OCI-LY3 (cell line): Measurements from ENCODE around the gene ZNF445.

ENCODE experiments used
- H2AFZ ChIP-seq: fragments of 200-600, 300-600 bp; shearing (Covaris generic); 2 replicates; pipeline ENCODE4 v1.6.0; 2014; ENCODE audit warnings: antibody characterized with exemption, low read depth, low read length
- H3K27ac ChIP-seq: fragments of 200-600, 300-600 bp; sonication (generic); 2 replicates; pipeline ENCODE4 v1.5.1; 2014; ENCODE audit warnings: mild to moderate bottlenecking, low read length, moderate library complexity, mixed read lengths
- H3K27me3 ChIP-seq: fragments of 200-600, 300-600 bp; sonication (generic); 2 replicates; pipeline ENCODE4 v1.6.1; 2014; ENCODE audit warnings: low read depth, low read length, mixed read lengths
- H3K36me3 ChIP-seq: fragments of 200-600, 300-600 bp; sonication (generic); replicated peaks from 2 replicates; pipeline ENCODE3; 2014; ENCODE audit warnings: low read depth, low read length, mixed read lengths
- H3K4me1 ChIP-seq: fragments of 300-600, 200-600 bp; sonication (generic); 2 replicates; pipeline ENCODE4 v1.6.1; 2014; ENCODE audit warnings: low read length, mixed read lengths
- H3K4me2 ChIP-seq: fragments of 200-600, 300-600 bp; sonication (generic); 2 replicates; pipeline ENCODE4 v1.6.1; 2014; ENCODE audit warnings: low read length, mixed read lengths
- H3K4me3 ChIP-seq: fragments of 300-600, 200-600 bp; sonication (generic); 2 replicates; pipeline ENCODE4 v1.5.1; 2014; ENCODE audit warnings: antibody characterized with exemption, mild to moderate bottlenecking, low read length, moderate library complexity
- H3K79me2 ChIP-seq: fragments of 300-600, 200-600 bp; shearing (Covaris generic); 2 replicates; pipeline ENCODE4 v1.6.1; 2014; ENCODE audit warnings: mild to moderate bottlenecking, low read length, mixed read lengths
- H3K9ac ChIP-seq: fragments of 300-600, 200-600 bp; shearing (Covaris generic); 2 replicates; pipeline ENCODE4 v1.6.0; 2014; ENCODE audit warnings: mild to moderate bottlenecking, low read length, moderate library complexity
- H3K9me3 ChIP-seq: fragments of 200-600, 300-600 bp; shearing (Covaris generic); 2 replicates; pipeline ENCODE4 v1.6.1; 2014; ENCODE audit warnings: low read length, mixed read lengths; ENCODE audit not compliant: insufficient read depth
- H4K20me1 ChIP-seq: fragments of 200-600, 300-600 bp; sonication (generic); 2 replicates; pipeline ENCODE4 v1.6.1; 2016; ENCODE audit warnings: low read length, mixed read lengths; ENCODE audit not compliant: insufficient read depth
- EZH2phosphoT487 ChIP-seq: fragments of 200-600 bp; shearing (Covaris generic); IDR thresholded peaks from 2 replicates; pipeline ENCODE4 v1.6.1; 2018; ENCODE audit warnings: antibody characterized with exemption, mixed run types, low read depth
- TF ChIP-seq, protein P1 (sequence below): fragments of 200-600, 300-600 bp; sonication (generic); IDR thresholded peaks from 2 replicates; pipeline ENCODE4 v1.5.1; 2014; ENCODE audit warnings: antibody characterized with exemption, low read length, low read depth

The ZNF445 gene

DNA sequence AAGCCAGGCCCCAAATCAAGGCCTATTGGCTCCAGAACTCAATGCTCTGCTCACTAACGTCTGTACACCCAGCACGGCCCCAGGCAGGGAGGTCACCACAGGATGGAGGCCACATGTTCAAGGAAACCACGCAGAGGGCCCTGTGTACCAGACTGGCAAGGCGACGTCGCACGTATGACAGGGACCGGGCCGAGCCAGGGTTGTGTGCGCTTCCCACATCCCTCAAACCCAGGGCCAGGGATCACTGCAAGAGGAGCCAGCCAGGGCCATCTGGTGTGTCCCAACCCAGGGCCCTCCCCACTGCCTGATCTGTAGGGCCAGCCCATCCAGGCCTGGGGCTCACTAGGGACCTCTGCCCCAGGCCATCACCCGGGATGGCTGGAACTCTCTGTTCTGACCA lies 62.0 kb downstream of the ZNF445 start:
- H3K4me2 ChIP-seq, result no peak overlapping the region
- H3K9ac ChIP-seq, result no peak overlapping the region
- no peaks in the 10 kb centered on the region for H3K27me3 ChIP-seq
- H3K79me2 ChIP-seq, result no peaks in the 10 kb centered on the region
- no peaks in the 10 kb centered on the region for H3K9me3 ChIP-seq
- H2AFZ ChIP-seq, result no peak overlapping the region
- H3K36me3 ChIP-seq, result no peaks in the 10 kb centered on the region
- H4K20me1 ChIP-seq, result no peaks in the 10 kb centered on the region
- H3K27ac ChIP-seq, result no peak overlapping the region
- no peaks in the 10 kb centered on the region for H3K4me1 ChIP-seq
- H3K4me3 ChIP-seq, result no peak overlapping the region
- TF ChIP-seq, protein P1, sequence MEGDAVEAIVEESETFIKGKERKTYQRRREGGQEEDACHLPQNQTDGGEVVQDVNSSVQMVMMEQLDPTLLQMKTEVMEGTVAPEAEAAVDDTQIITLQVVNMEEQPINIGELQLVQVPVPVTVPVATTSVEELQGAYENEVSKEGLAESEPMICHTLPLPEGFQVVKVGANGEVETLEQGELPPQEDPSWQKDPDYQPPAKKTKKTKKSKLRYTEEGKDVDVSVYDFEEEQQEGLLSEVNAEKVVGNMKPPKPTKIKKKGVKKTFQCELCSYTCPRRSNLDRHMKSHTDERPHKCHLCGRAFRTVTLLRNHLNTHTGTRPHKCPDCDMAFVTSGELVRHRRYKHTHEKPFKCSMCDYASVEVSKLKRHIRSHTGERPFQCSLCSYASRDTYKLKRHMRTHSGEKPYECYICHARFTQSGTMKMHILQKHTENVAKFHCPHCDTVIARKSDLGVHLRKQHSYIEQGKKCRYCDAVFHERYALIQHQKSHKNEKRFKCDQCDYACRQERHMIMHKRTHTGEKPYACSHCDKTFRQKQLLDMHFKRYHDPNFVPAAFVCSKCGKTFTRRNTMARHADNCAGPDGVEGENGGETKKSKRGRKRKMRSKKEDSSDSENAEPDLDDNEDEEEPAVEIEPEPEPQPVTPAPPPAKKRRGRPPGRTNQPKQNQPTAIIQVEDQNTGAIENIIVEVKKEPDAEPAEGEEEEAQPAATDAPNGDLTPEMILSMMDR, result no peak
- TF ChIP-seq EZH2phosphoT487, result no peak

DNA sequence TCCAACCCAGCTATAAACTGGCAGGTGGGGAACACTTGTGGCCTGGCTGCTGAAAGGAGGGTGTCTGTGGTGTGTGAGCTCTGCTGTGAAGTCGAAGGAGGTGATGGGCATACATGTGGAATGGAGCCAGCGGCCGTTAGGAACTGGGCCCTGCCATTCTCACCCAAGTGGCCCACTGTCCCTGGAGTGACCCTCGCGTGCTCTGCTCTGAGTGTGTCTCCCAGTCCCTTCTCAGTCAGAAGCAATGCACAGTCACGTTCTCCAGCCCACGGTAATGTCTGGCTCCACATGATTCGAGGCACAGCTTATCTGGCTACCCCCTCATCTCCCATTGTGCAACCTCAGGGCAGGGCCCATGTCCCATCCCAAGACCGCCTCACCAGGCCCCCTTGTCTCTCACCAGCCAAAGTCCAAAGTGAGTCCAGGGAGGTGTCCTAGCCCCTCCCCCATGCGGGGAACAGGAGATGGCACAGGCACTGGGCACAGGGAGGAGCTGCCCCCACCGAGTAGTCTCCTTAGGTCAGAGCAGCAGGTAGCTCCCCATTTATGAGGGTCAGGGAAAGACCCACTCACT lies 62.9 kb downstream of the ZNF445 start:
- Histone ChIP-seq H3K79me2 (no peaks in the 10 kb centered on the region), H3K4me3 (no peak overlapping the region), H3K9ac (no peak overlapping the region), H3K9me3 (no peaks in the 10 kb centered on the region), H4K20me1 (no peaks in the 10 kb centered on the region), H2AFZ (no peak overlapping the region), H3K36me3 (no peaks in the 10 kb centered on the region), H3K4me1 (no peaks in the 10 kb centered on the region), H3K27ac (no peak overlapping the region), H3K4me2 (no peak overlapping the region), H3K27me3 (no peaks in the 10 kb centered on the region)
- no peak for TF ChIP-seq EZH2phosphoT487
- TF ChIP-seq, protein P1, result no peak

DNA sequence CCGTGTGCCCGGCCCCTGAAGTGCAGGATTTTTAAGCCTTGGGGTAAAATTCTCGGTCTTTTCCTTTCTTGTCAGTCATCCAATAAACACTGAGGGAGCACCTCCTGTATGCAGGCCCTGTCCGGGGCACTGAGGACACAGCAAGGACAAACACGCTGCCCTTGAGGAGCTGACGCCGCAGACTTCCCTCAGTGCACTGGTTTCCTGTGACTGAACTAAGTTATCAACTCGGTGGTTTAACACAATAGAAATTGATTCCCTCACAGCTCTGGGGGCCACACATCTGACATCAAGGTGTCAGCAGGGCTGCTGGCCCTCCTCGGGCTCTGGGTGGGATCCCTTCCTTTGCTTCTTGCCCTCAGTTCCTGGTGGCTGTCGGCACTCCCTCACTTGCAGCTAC lies 65.1 kb downstream of the ZNF445 start:
- Histone ChIP-seq H3K9ac (no peak overlapping the region), H3K79me2 (no peaks in the 10 kb centered on the region), H3K4me3 (no peak overlapping the region), H3K4me2 (no peak overlapping the region), H4K20me1 (no peaks in the 10 kb centered on the region), H3K9me3 (no peaks in the 10 kb centered on the region), H3K36me3 (no peaks in the 10 kb centered on the region), H2AFZ (no peak overlapping the region), H3K27me3 (no peaks in the 10 kb centered on the region), H3K4me1 (no peaks in the 10 kb centered on the region), H3K27ac (no peak overlapping the region)
- TF ChIP-seq, protein P1, result no peak
- TF ChIP-seq EZH2phosphoT487, result no peak

DNA sequence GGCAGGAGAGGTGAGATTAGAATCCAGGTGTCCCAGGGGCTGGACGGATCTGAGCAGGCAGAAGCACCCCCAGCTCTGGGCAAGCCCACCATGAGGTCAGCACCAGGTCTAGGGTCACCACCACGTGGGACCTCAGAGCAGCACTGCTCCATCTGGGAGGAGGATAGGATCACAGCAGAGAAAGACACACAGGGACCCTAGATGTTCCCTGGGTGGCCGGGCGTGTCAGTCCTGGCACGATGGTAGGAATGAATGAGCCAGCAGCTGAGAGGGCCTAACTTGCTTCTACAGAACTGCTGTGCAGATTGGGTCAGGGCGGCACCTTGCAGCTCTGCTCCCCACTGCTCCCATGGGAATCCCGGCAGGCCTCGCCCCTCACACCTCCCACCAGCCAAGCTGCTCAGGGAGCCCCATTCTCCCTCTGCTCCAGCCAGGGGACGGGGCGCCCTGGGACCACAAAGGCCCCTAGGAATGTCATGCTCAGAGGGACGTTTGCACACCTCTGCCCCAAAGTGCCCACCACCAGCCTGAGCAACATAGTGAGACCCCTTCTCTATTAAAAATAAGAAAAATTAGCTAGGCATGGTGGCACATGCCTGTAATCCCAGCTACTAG lies 66.3 kb downstream of the ZNF445 start:
- H3K36me3 ChIP-seq, result no peaks in the 10 kb centered on the region
- no peak overlapping the region for H3K9ac ChIP-seq
- H2AFZ ChIP-seq, result no peak overlapping the region
- no peak overlapping the region for H3K4me3 ChIP-seq
- no peak overlapping the region for H3K27ac ChIP-seq
- H3K27me3 ChIP-seq, result no peaks in the 10 kb centered on the region
- no peak overlapping the region for H3K4me2 ChIP-seq
- no peaks in the 10 kb centered on the region for H3K9me3 ChIP-seq
- H3K4me1 ChIP-seq, result no peaks in the 10 kb centered on the region
- no peaks in the 10 kb centered on the region for H3K79me2 ChIP-seq
- H4K20me1 ChIP-seq, result no peaks in the 10 kb centered on the region
- TF ChIP-seq, protein P1, result no peak
- no peak for TF ChIP-seq EZH2phosphoT487
